Bronchial epithelial cell (primary cell): ENCODE data around the gene ACSL6. TPM values are rescaled to one million over a fixed set of nuclear protein-coding genes. Genes with fewer than 3 reads are reported as not detected.

ENCODE experiments used
- DNase-seq: peaks from one replicate; pipeline ENCODE4 v3.0.0-alpha.2; 2010; ENCODE audit warnings: low read depth
- FAIRE-seq: peaks from 2 replicates; lab custom pipeline; 2011; peaks lifted over from hg19 to GRCh38; lab: Jason Lieb, UNC
- H3K27me3 ChIP-seq: 2 replicates; pipeline ENCODE4 v1.5.1; 2011; ENCODE audit warnings: low read length; ENCODE audit not compliant: control insufficient read depth, insufficient read depth
- H3K36me3 ChIP-seq: 2 replicates; pipeline ENCODE4 v1.5.1; 2011; ENCODE audit warnings: low read length; ENCODE audit not compliant: control insufficient read depth, insufficient read depth
- H3K4me3 ChIP-seq: 2 replicates; pipeline ENCODE4 v1.5.1; 2011; ENCODE audit warnings: mild to moderate bottlenecking, low read depth, low read length, control low read depth
- CTCF ChIP-seq: IDR thresholded peaks from 2 replicates; pipeline ENCODE4 v1.5.1; 2011; ENCODE audit warnings: mild to moderate bottlenecking, moderate library complexity, low read length, control low read depth, inconsistent platforms; ENCODE audit not compliant: insufficient read depth, severe bottlenecking
- total RNA-seq: library from RNA; depleted of rRNA; stranded (reverse); fragments of >200 nt; gene quantifications from 2 replicates; pipeline ENCODE4 v1.2.1, GENCODE V29; 2014

The ACSL6 gene
- total RNA-seq, 1 donor from 2014 or later: 0.26 TPM

- TF ChIP-seq CTCF: no peak
These were observed 21.7 kb upstream of the ACSL6 start for GRCh38 chr5:132033122-132033521.

GRCh38 chr5:132032196-132032595, 20.7 kb upstream of the ACSL6 start:
- FAIRE-seq (no peak), DNase-seq (no peak)
- Histone ChIP-seq H3K36me3 (no peaks in the 10 kb centered on the region), H3K27me3 (peaks cover 2% of the 10 kb centered on the region), H3K4me3 (no peak overlapping the region)
- no peak for TF ChIP-seq CTCF

More at GRCh38 chr5:132033122-132033521, 21.7 kb upstream of the ACSL6 start:
- Histone ChIP-seq H3K36me3 (no peaks in the 10 kb centered on the region), H3K27me3 (peaks cover 2% of the 10 kb centered on the region), H3K4me3 (no peak overlapping the region)
- no peak for DNase-seq
- FAIRE-seq: no peak

- Histone ChIP-seq H3K4me3 (no peak overlapping the region), H3K36me3 (no peaks in the 10 kb centered on the region), H3K27me3 (peaks cover 2% of the 10 kb centered on the region)
- no peak for TF ChIP-seq CTCF
- no peak for FAIRE-seq
- DNase-seq: no peak
These were observed 19.2 kb upstream of the ACSL6 start for GRCh38 chr5:132030610-132031009.

- Histone ChIP-seq H3K36me3 (no peaks in the 10 kb centered on the region), H3K27me3 (peaks cover 2% of the 10 kb centered on the region), H3K4me3 (no peak overlapping the region)
- FAIRE-seq: no peak
- TF ChIP-seq CTCF: no peak
- DNase-seq: no peak
These were observed 18.3 kb upstream of the ACSL6 start for GRCh38 chr5:132029609-132030330.

GRCh38 chr5:132027027-132027426, 15.6 kb upstream of the ACSL6 start:
- TF ChIP-seq CTCF: no peak
- Histone ChIP-seq H3K36me3 (no peaks in the 10 kb centered on the region), H3K27me3 (peaks cover 2% of the 10 kb centered on the region), H3K4me3 (no peak overlapping the region)
- FAIRE-seq: no peak
- DNase-seq: no peak
